GM18868 (cell line): ENCODE data around the gene S100A16.

Source experiments
- ATAC-seq: cut with Tn5 transposase; IDR thresholded peaks from one replicate; pipeline ENCODE4 v1.9.1; 2021; ENCODE audit warnings: mild to moderate bottlenecking, moderate library complexity; ENCODE audit not compliant: unreplicated experiment

S100A16 gene

GRCh38 chr1:153616144-153616916 is 3.4 kb upstream of the S100A16 start, which contains the start of gene S100A14:
S100A14 (minus strand) TSS chr1:153616325; CDS start chr1:153615858, 467 bp downstream.
- ATAC-seq: no peak

GRCh38 chr1:153615406-153615805 is 2.5 kb upstream of the S100A16 start:
- no peak for ATAC-seq

DNA sequence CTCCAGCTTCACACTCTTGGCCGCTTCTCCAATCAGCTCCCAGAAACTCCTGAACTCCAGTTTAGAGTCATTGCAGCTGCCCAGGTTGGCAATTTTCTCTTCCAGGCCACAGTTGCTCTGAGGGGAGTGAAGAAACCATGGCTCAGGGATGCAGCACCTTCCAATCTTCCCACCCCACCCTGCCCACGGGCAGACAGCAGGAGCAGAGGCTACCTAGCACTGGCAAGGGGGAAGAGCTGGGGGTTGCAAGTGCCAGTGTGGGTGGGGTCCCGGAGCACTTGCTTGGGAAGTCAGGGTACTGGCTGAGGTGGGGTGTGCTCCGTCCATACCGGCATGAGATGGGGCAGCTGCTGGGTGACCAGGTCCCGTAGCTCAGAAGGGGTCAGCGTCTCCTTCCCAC is 2.0 kb upstream of the S100A16 start:
- no peak for ATAC-seq

- no peak for ATAC-seq
Measured at GRCh38 chr1:153614189-153614900, 1.4 kb upstream of the S100A16 start.

DNA sequence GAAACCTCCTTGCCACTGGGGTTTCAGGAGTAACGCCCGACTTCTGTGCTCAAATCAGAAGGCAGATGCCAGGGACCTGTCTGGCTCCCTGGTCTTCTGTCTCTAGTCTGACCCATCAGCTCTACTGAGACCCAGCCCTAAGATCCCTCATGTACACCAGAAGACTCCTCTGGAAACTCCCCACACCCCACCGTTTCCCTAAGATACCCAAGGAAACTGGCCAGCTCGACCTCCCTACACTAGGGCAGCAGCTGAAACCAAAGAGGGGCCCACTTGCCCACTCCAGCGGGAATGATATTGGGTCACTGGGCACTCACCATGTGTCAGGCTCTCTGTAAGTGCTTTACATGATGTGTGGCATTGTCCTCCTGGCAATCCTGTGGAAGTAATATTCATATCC is 469 bp upstream of the S100A16 start:
- ATAC-seq: no peak

DNA sequence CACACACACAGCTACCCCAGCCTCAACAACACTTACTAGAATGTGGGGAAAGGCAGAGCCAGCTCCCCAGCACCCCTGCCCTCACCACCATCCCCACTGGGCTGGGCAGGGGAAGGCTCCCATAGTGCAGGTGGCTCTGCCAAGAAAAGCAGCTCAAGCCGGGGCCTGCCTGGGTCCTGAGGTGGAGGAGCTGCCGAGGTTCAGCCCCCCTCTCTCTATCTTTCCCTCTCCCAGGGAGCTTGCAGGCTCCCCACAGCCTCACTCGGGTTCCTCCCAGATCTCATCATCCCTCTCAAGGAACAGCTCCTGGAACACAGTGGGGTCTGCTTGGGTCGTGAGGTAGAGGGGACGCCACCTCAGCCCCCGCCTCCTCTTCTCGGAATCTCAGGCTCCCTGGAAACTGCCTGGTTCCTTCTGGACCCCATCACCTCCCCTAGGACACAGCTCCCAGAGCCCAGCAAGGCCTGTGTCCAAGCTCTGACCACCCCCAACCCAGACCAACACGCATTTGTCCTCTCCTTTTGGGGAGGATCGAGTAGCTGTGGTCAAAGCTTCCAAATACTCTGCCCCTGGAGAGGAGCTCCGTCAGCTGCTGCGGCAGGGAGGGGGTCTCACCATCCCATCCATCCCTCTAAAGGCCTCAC is 704 bp downstream of the S100A16 start:
- no peak for ATAC-seq

DNA sequence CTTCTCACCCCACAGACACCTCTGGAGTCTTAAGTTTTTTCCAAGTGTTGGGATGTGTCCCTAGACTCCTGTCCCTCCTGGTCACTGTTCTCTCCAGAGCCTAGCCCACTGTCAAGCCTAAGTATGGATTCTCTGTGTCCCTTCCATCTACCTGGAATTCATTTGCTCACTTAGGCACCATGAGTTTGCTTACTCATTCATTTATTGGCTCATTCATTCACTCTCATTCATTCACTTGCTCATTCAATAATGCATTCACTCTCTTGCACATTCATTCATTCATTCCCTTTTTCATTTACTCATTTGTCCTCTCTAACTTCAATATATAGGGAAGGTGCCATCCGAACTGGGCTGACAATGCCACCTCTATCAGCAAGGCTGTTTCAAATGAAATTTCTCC is 1.6 kb downstream of the S100A16 start:
- ATAC-seq: no peak

DNA sequence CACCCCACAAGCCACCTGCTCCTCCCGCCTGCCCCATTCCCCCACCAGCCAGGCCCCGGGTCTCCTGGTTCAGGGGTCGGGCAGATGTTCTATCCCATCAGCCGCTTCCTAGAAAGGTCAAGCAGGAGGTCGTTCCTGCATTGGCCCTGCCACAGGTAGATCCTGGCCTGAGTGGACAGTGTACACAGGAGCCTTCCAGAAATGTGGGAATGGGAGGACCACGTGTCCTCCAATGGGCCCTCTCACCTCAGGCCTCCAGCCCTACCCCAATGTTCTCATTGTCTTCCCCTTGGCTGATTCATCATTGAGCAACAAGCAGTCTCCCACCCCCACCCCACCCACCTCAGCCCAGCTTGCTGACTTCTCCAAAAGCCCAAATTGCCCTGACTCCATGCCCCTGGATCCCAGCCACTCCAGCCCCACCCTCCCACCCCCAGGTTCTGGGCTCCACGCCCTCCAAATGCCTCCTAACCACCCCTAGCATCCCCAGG is 2.1 kb downstream of the S100A16 start:
- no peak for ATAC-seq

DNA sequence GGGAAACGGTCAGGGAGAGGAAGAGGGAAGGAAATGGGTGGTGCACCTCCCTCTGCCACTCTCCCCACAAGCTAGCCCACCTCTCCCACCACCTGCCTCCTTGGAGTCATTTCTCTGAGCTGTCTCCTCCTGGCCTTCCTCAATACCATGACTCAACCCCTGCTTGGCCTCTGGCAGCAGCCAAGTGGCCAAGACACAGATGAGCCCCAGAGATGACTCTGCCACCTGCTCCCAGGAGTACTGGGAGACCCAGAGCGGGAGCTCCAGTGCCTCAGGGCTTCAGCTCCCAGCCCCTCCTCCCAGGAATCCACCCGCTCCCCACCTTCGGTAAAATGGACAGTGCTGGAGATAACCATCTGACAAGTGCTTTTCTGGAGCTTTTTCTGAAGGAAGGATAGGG is 2.6 kb downstream of the S100A16 start:
- ATAC-seq: no peak

- ATAC-seq: no peak
Measured at GRCh38 chr1:153609585-153609907, 3.4 kb downstream of the S100A16 start.

- no peak for ATAC-seq
Measured at GRCh38 chr1:153608742-153609584, 4.0 kb downstream of the S100A16 start.

GRCh38 chr1:153608089-153608682 is 4.8 kb downstream of the S100A16 start:
- no peak for ATAC-seq

DNA sequence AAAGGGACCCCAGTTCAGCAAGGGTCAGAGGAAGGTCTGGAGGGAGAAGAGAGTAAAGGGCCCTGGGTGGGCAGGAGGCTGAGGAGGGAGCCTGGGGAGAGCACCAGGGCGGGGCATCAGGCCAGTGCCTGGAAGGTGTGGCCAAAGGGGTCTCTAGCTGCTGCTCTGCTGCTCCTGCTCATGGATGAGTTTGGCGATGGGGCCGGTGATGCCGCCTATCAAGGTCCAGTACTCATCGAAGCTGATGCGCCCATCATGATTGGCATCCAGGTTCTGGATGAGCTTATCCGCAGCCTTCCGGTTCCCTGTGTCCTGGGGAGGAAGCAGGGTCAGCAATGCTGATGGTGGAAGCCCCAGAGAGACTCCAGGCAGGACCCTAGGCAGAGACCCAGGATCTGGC is 5.6 kb downstream of the S100A16 start:
- no peak for ATAC-seq

GRCh38 chr1:153606194-153606593 is 6.7 kb downstream of the S100A16 start:
- no peak for ATAC-seq

DNA sequence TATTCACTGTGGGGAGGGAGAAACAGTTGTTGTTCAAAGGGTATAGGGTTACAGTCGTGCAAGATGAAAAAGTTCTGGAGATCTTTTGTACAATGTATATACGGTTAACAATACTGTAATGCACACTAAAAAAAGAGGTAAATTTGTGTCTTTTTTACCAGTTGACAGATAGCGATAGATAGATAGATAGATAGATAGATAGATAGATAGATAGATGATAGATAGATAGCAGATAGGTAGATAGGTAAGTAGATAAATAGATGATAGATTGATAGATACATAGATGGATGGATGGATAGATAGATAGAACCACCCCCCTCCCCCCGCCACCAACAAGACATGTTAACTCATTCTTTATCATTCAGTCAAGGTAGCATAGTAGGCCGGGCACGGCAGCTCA is 10.2 kb downstream of the S100A16 start:
- ATAC-seq: no peak

DNA sequence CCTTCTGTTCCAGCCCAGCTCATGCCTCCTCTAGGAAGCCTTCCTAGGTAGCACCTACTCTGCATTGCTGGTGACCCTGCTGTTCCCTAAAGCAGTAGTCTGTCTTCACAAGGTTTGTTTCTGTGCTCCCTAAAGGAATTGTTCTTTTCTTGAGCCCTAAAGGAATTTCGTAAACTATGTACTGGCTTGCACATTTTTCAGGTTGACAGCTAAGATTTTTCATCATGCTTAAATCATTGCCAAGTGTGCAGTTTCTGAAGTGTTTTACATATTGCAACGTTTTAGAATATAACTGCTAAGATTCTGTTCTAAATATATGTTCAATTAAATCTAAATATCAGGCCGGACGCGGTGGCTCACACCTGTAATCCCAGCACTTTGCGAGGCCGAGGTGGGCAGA is 13.1 kb downstream of the S100A16 start:
- ATAC-seq: no peak

DNA sequence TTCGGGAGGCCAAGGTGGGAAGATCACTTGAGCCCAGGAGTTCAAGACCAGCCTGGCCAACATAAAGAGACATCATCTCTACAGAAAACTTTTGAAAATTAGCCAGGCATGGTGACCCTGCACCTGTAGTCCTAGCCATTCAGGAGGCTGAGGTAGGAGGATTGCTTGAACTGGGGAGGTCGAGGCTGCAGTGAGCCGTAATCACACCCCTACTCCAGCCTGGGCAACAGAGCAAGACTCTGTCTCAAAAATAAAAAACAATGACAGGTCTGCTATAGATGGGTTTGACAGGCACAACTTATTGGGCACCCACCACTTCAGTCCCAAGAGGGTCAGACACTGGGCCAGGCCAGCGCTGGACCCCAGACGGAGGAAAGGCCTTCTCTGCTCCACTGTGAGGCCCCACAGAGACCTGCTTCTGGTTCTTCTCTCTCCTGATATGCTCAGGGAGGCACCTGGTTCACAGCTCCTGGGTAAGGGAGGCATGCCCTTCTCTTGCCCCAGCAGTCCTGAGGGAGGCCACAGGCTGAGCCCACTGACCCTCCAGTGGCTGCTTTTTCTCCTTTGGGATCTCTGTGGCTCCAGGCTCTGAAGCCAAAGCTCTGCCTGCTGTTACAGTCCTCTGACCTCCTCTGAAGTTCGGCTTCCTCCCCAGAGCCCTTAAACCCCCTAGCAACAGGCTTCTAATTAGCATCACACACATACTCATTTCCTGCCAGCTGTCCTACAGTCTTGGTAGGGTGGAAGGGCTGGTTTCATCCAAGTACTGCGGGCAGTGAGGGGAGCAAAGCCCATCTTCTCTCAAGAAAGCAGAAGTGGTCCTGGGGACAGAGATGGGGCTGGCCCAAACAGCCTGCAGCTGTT is 14.4 kb downstream of the S100A16 start:
- ATAC-seq: peak; percentile 95

- ATAC-seq: no peak
Measured at GRCh38 chr1:153597206-153597605, 15.7 kb downstream of the S100A16 start.

- ATAC-seq: no peak
Measured at GRCh38 chr1:153592748-153593147, 20.2 kb downstream of the S100A16 start.

DNA sequence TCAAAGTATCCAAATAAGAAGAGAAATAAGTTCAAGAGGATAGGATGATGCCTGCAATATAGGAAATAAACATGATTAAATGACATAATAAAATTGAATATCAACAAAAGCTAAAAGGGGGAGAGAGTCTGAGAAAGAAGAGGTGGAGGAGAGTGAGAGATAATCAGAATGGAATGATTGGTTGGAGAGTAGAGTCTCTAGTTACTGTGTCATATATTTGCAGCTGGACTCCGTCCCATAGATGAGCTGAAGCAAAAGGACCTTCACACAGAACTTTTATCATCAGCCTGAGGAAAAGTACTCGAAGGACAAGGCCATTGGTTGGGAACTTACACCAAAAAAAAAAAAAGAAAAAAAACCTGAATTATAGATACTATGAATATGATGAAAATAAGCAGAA is 24.5 kb downstream of the S100A16 start:
- no peak for ATAC-seq
